Adrenal gland (tissue), 12 donors: Measurements from ENCODE around the gene RIC8B. TPM values are rescaled to one million over a fixed set of nuclear protein-coding genes. Genes with fewer than 3 reads are reported as not detected.
A peak's percentile ranks its signal among the peaks of the same experiment; 100 is the strongest.

Experiments
- DNase-seq, 7 donors: peaks; one replicate each; pipeline ENCODE4 v3.0.0-alpha.2; 2019 to 2020
- H3K27ac ChIP-seq, 5 donors: fragments of 200-600 bp; sonication (generic) in 4 of 5; 1 replicate in 3 of 5; 2 replicates in 2 of 5; pipeline versions ENCODE4 v1.5.1 to v1.8.0; 2016 to 2020; ENCODE audit warnings: mild to moderate bottlenecking in 1 of 5
- H3K27me3 ChIP-seq: fragments of 200-600 bp; 2 replicates; pipeline ENCODE4 v1.8.0; 2021
- H3K36me3 ChIP-seq, 2 donors: fragments of 200-600 bp; replicated peaks in 1 of 2; 1 replicate in 1 of 2; 2 replicates in 1 of 2; pipeline versions ENCODE4 v1.5.1 to v1.8.0; 2018 to 2022
- H3K4me1 ChIP-seq, 2 donors: fragments of 200-600 bp; replicated peaks in 1 of 2; 1 replicate in 1 of 2; 2 replicates in 1 of 2; pipeline versions ENCODE4 v1.5.1 to v1.8.0; 2018 to 2021
- H3K4me3 ChIP-seq, 4 donors: fragments of 200-600 bp; sonication (generic) in 3 of 4; one replicate each; pipeline ENCODE4 v1.5.1; 2016 to 2018
- H3K9me3 ChIP-seq, 3 donors: fragments of 200-600 bp; sonication (generic) in 1 of 3; replicated peaks in 1 of 3; 1 replicate in 2 of 3; 2 replicates in 1 of 3; pipeline versions ENCODE4 v1.5.1 to v1.8.0; 2016 to 2021
- CTCF ChIP-seq, 6 experiments: fragments of 450-650 bp in 4 of 6; fragments of 200-600 bp in 2 of 6; sonication (generic) in 1 of 6; IDR thresholded peaks; 1 replicate in 5 of 6; 2 replicates in 1 of 6; pipeline versions ENCODE4 v1.5.1 to v1.8.0; 2016 to 2021; ENCODE audit warnings: antibody characterized with exemption in 6 of 6, mild to moderate bottlenecking in 2 of 6, moderate library complexity in 1 of 6
- POLR2A ChIP-seq, 2 donors: fragments of 450-650 bp; IDR thresholded peaks; one replicate each; pipeline ENCODE4 v1.6.1; 2017; ENCODE audit warnings: antibody characterized with exemption in 2 of 2, mild to moderate bottlenecking in 2 of 2, moderate library complexity in 1 of 2
- WGBS, 4 donors: extraction: QIAGEN DNeasy Blood & Tissue Kit in 2 of 4; methylation state at CpG; one replicate each; pipeline versions ENCODE4 v1.1.5 to v1.1.7; 2013 to 2017; 5-methylcytosine and 5-hydroxymethylcytosine counted together
- intact Hi-C, 2 donors: fragments of 100-400 bp; cut with DNase I; formaldehyde crosslinking; loops; one replicate each; pipeline versions ENCODE4 v1.14.1 to v1.15.0; 2022 to 2023
- polyA plus RNA-seq, 3 donors: library from polyadenylated mRNA; stranded (reverse); fragments of 200-250 nt in 2 of 3; fragments of 350-450 nt in 1 of 3; fragmentation: Illumina TruSeq in 1 of 3; extraction: RNeasy Lipid Tissue Mini Kit (QIAGEN cat#74804) in 1 of 3; gene quantifications; one replicate each; pipeline ENCODE4 v1.2.3, GENCODE V29; 2013 to 2014
- total RNA-seq, 9 donors: library from RNA; depleted of rRNA in 4 of 9; stranded (reverse); fragments of >200 nt in 4 of 9; fragments of 120-200 nt in 1 of 9; fragmentation: NEBNext Ultra II Directional in 1 of 9; extraction: Animal tissue kit (Norgen Biotek cat#: 25700) in 1 of 9; gene quantifications; one replicate each; pipeline versions ENCODE4 v1.1.0 to v1.2.4, GENCODE V29; 2013 to 2023
- donor health status: healthy with polysubstance abuse.
- donor health status: Bipolar disorder and iron deficiency.
- donor health status: DM: yes; HTN: yes; CAD: no.
- donor health status: DM: no; HTN: no; CAD: no.
- donor health status: DM: no; HTN: no; CAD: no.
- donor health status: DM: yes; HTN: yes; CAD: no.

Gene RIC8B
- total and polyA plus RNA-seq, 12 donors: 5.1 to 29.3 (median 14.5) TPM

- Histone ChIP-seq H3K4me1 (peaks cover 5 to 30% of the 10 kb centered on the region in 2 donors), H3K9me3 (peaks cover 0 to 3% (median 0%) of the 10 kb centered on the region in 3 donors), H3K4me3 (peak overlapping the region in 1 of 4 donors; percentile 4), H3K36me3 (peaks cover 0 to 8% of the 10 kb centered on the region in 2 donors), H3K27me3 (no peaks in the 10 kb centered on the region), H3K27ac (no peak overlapping the region)
- peak; percentile 40 to 72 (median 50) for DNase-seq
- intact Hi-C loops: loop anchor here in 1 of 2 donors (10.0 kb wide), 1 partner anchor 457 kb away; no protein-coding TSS in a partner anchor
- WGBS, 4 donors: 7 to 13% (median 10%) methylated on average over 1 of the region's 1 CpG
- peak; percentile 30 to 75 (median 64) for TF ChIP-seq CTCF (IDR thresholded peaks at IDR 0.05)
- no peak for TF ChIP-seq POLR2A (IDR thresholded peaks at IDR 0.05)
Observed at GRCh38 chr12:106841510-106842302, 67.2 kb downstream of the RIC8B start.

- no peak for DNase-seq
- peaks cover 0 to 8% of the 10 kb centered on the region in 2 donors for H3K36me3 ChIP-seq
- no peak overlapping the region for H3K27ac ChIP-seq
- peaks cover 5 to 12% of the 10 kb centered on the region in 2 donors for H3K4me1 ChIP-seq
- TF ChIP-seq CTCF (IDR thresholded peaks at IDR 0.05) (no peak), POLR2A (IDR thresholded peaks at IDR 0.05) (no peak)
- H3K4me3 ChIP-seq: no peak overlapping the region
- peaks cover 0 to 3% (median 0%) of the 10 kb centered on the region in 3 donors for H3K9me3 ChIP-seq
- 86 to 93% (median 87%) methylated on average over 4 of the region's 4 CpGs for WGBS, 4 donors
- intact Hi-C loops: loop anchor here in 1 of 2 donors (10.0 kb wide), 1 partner anchor 461 kb away; no protein-coding TSS in a partner anchor
- no peaks in the 10 kb centered on the region for H3K27me3 ChIP-seq
Observed at GRCh38 chr12:106845902-106846301, 71.4 kb downstream of the RIC8B start.

- Histone ChIP-seq H3K4me1 (no peaks in the 10 kb centered on the region), H3K27me3 (no peaks in the 10 kb centered on the region), H3K27ac (no peak overlapping the region), H3K9me3 (no peaks in the 10 kb centered on the region), H3K36me3 (peaks cover 0 to 5% of the 10 kb centered on the region in 2 donors), H3K4me3 (no peak overlapping the region)
- 90 to 94% (median 92%) methylated on average over 2 of the region's 2 CpGs for WGBS, 4 donors
- DNase-seq: no peak
- intact Hi-C loops: loop anchor here in 1 of 2 donors (10.0 kb wide), 1 partner anchor 463 kb away; no protein-coding TSS in a partner anchor
- TF ChIP-seq CTCF (IDR thresholded peaks at IDR 0.05) (no peak), POLR2A (IDR thresholded peaks at IDR 0.05) (no peak)
Observed at GRCh38 chr12:106847861-106848260, 73.4 kb downstream of the RIC8B start.

GRCh38 chr12:106851306-106851705 is 76.8 kb downstream of the RIC8B start:
- Histone ChIP-seq H3K9me3 (no peaks in the 10 kb centered on the region), H3K36me3 (peaks cover 0 to 7% of the 10 kb centered on the region in 2 donors), H3K27me3 (no peaks in the 10 kb centered on the region), H3K4me3 (no peak overlapping the region), H3K4me1 (no peaks in the 10 kb centered on the region), H3K27ac (no peak overlapping the region)
- 39 to 56% (median 53%) methylated on average over 5 of the region's 5 CpGs for WGBS, 4 donors
- TF ChIP-seq POLR2A (IDR thresholded peaks at IDR 0.05) (no peak), CTCF (IDR thresholded peaks at IDR 0.05) (no peak)
- peak; percentile 18 to 67 (median 38) for DNase-seq
- intact Hi-C loops: no loop called here
